Measurements from ENCODE around the gene BEST2. TPM values are rescaled to one million over a fixed set of nuclear protein-coding genes. Genes with fewer than 3 reads are reported as not detected.
A peak's percentile ranks its signal among the peaks of the same experiment; 100 is the strongest.

BEST2 gene
- total RNA-seq, 1 experiment from 2014 or later: 0.70 TPM

GRCh38 chr19:12730064-12730463 lies 21.5 kb upstream of the BEST2 start:
- Mint-ChIP-seq H3K4me3 (ENCODE audit: unreplicated experiment) (no peak overlapping the region), H3K36me3 (ENCODE audit: insufficient read depth, unreplicated experiment) (peaks cover 57% of the 10 kb centered on the region), H3K9me3 (ENCODE audit: unreplicated experiment) (no peaks in the 10 kb centered on the region), H3K27ac (ENCODE audit: low read depth, unreplicated experiment) (no peak overlapping the region), H3K27me3 (ENCODE audit: insufficient read depth, unreplicated experiment) (no peaks in the 10 kb centered on the region), H3K4me1 (ENCODE audit: insufficient read depth, unreplicated experiment) (peaks cover 18% of the 10 kb centered on the region)
- no peak for TF ChIP-seq CTCF (IDR thresholded peaks at IDR 0.05; ENCODE audit: unreplicated experiment)
- no peak for DNase-seq (ENCODE audit: unreplicated experiment)
- intact Hi-C loops (cut with micrococcal nuclease): no loop called here
- CTCF ChIA-PET: interaction anchor here (0.5 to 0.6 kb wide), 2 partner anchors 9 to 13 kb away, joined by 3 to 4 read pairs; no protein-coding TSS in a partner anchor
- no TSS peak for BruUV-seq (replicated peaks)
- POLR2A ChIA-PET: no interaction called here

- H3K27ac Mint-ChIP-seq (ENCODE audit: low read depth, unreplicated experiment): no peak overlapping the region
- no TSS peak for BruUV-seq (replicated peaks)
- no peak overlapping the region for H3K4me3 Mint-ChIP-seq (ENCODE audit: unreplicated experiment)
- ChIA-PET CTCF (interaction anchor here (0.6 to 1.4 kb wide), 4 partner anchors 9 to 399 kb away, joined by 3 to 7 read pairs (median 4); no protein-coding TSS in a partner anchor), POLR2A (interaction anchor here (0.7 to 8.5 kb wide), 3 partner anchors 9 to 59 kb away, joined by 3 to 235 read pairs (median 3); partner anchors contain the start of gene TNPO2)
- intact Hi-C loops (cut with micrococcal nuclease): no loop called here
- no peak for TF ChIP-seq CTCF (IDR thresholded peaks at IDR 0.05; ENCODE audit: unreplicated experiment)
- H3K27me3 Mint-ChIP-seq (ENCODE audit: insufficient read depth, unreplicated experiment): no peaks in the 10 kb centered on the region
- H3K4me1 Mint-ChIP-seq (ENCODE audit: insufficient read depth, unreplicated experiment): peaks cover 18% of the 10 kb centered on the region
- no peak for DNase-seq (ENCODE audit: unreplicated experiment)
- H3K9me3 Mint-ChIP-seq (ENCODE audit: unreplicated experiment): no peaks in the 10 kb centered on the region
- H3K36me3 Mint-ChIP-seq (ENCODE audit: insufficient read depth, unreplicated experiment): peaks cover 55% of the 10 kb centered on the region
Observed at GRCh38 chr19:12731337-12731736, 20.3 kb upstream of the BEST2 start.

DNA sequence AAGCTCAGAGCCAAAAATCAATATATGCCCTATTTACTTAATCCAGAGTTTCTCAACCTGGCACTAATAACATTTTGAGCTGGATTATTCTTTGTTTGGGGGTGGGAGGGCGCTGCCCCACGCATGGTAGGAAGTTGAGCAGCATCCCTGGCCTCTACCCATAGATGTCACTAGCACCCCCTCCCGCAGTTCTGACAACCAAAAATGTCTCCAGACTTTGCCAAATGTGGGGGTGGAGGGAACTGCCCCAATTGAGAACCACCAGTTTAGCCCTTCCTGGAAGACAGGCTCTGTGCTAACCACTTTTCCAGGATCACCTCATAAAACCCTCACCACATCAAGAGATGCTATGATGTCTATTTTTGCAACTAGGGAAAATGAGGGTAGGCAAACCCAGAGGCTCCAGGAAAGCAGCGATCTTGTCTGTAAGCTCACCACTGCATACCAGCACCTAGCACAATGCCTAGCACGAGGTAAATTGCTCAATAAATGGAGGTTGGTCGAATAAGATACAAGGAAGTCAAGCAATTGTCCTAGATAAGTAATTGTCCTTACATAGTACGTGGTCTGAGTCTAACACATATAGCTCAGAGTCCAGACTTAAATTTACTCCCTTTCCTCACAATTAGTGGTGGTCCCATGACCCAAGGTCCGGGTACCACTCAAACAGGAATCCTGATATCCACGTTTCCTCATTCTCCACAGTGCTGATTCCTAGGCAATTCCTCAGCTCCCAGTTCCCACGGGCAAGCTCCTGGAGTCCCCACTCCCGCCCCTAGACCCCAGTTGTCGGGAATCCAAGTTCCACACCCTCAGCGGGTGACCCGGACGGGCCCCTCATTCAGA lies 18.0 kb upstream of the BEST2 start:
- CTCF ChIA-PET: interaction anchor here (0.6 to 3.1 kb wide), 23 partner anchors 9 to 113 kb away, joined by 3 to 32 read pairs (median 4); partner anchors contain the start of genes PRDX2, THSD8 and TNPO2
- POLR2A ChIA-PET: interaction anchor here (0.5 to 8.5 kb wide), 27 partner anchors 9 to 1108 kb away, joined by 3 to 235 read pairs (median 4); partner anchors contain the start of genes BEST2, CALR, FBXW9 and GCDH
- peaks cover 47% of the 10 kb centered on the region for H3K36me3 Mint-ChIP-seq (ENCODE audit: insufficient read depth, unreplicated experiment)
- H3K9me3 Mint-ChIP-seq (ENCODE audit: unreplicated experiment): no peaks in the 10 kb centered on the region
- H3K4me1 Mint-ChIP-seq (ENCODE audit: insufficient read depth, unreplicated experiment): peaks cover 27% of the 10 kb centered on the region
- TF ChIP-seq CTCF (IDR thresholded peaks at IDR 0.05; ENCODE audit: unreplicated experiment): peak; percentile 38
- intact Hi-C loops (cut with micrococcal nuclease): loop anchor here (1.0 kb wide), 1 partner anchor 24 kb away; no protein-coding TSS in a partner anchor
- no peaks in the 10 kb centered on the region for H3K27me3 Mint-ChIP-seq (ENCODE audit: insufficient read depth, unreplicated experiment)
- peak; percentile 68 for DNase-seq (ENCODE audit: unreplicated experiment)
- peak overlapping the region; percentile 90 for H3K4me3 Mint-ChIP-seq (ENCODE audit: unreplicated experiment)
- BruUV-seq (replicated peaks): TSS peak; percentile 32
- H3K27ac Mint-ChIP-seq (ENCODE audit: low read depth, unreplicated experiment): peak overlapping the region; percentile 94
